ENCODE data around the gene PCDHA3. TPM values are rescaled to one million over a fixed set of nuclear protein-coding genes. Genes with fewer than 3 reads are reported as not detected.

PCDHA3 gene
- total and polyA plus RNA-seq, 2 of the 4 experiments (the other 2 are of a cell fraction) = under 0.01 to 0.03 TPM

DNA sequence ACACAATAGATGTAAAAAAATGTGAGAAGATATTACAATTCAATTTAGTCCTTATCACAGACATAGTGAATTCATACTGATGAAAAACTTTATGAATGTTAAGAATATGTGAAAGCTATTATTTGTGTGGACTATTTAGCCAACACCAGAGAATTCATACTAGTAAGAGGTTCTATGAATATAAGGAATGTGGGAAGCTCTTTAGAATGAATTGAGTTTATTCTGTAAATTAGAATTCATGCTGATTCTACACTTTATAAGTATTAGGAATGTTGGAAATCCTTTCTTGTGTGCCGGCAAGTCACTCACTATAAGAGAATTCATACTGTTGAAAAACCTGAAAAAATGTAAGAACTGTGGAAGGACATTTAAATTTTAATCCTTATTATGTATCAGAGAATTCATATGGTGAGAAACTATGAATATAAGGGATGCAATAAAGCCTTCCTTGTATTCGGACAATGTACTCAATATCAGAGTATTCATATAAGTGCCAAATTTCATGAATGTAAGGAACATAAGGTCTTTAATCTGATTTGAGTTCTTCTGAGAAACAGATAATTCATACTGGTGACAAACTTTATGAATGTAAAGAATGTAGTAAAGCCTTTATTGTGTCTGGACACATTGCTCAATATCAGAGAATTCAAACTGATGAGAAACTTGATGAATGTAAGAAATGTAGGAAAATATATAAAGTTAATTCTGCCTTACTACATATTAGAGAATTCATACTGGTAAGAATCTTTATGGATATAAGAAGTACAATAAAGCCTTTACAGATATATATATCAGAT is 36.5 kb upstream of the PCDHA3 start:
- Histone ChIP-seq H3K36me3 (ENCODE audit: control insufficient read depth, insufficient read depth, low read length) (no peaks in the 10 kb centered on the region), H2AK9ac (replicated peaks; ENCODE audit: low read depth, low read length, poor library complexity) (no peak overlapping the region), H4K91ac (ENCODE audit: insufficient read depth, low read depth, low read length) (no peak overlapping the region), H3K4me1 (ENCODE audit: control insufficient read depth, insufficient read depth, low read length) (no peaks in the 10 kb centered on the region), H3K27ac (ENCODE audit: insufficient read depth, low read length) (no peak overlapping the region), H3K4ac (ENCODE audit: low read depth, low read length) (no peak overlapping the region), H3K27me3 (ENCODE audit: control insufficient read depth, insufficient read depth, low read length) (no peaks in the 10 kb centered on the region), H2BK120ac (ENCODE audit: low read depth, low read length) (no peak overlapping the region), H3K4me3 (ENCODE audit: insufficient read depth, low read depth, low read length) (no peak overlapping the region), H3K9ac (ENCODE audit: low read depth, low read length) (no peak overlapping the region), H3K9me3 (ENCODE audit: control insufficient read depth, insufficient read depth, low read length) (peaks cover 37% of the 10 kb centered on the region), H4K5ac (ENCODE audit: low read depth, low read length) (no peak overlapping the region), H2BK5ac (ENCODE audit: low read depth, low read length, poor library complexity, severe bottlenecking) (no peak overlapping the region), H3K79me1 (ENCODE audit: low read depth in 1 of 2, low read length in 2 of 2) (no peaks in the 10 kb centered on the region), H2AFZ (replicated peaks; ENCODE audit: low read length, poor library complexity) (no peak overlapping the region), H3K18ac (ENCODE audit: low read depth, low read length) (no peak overlapping the region), H4K8ac (ENCODE audit: low read depth in 2 of 2, low read length in 2 of 2) (no peak overlapping the region), H3K9me1 (ENCODE audit: insufficient read depth, low read length) (no peaks in the 10 kb centered on the region), H3K56ac (ENCODE audit: extremely low read depth, insufficient read depth, low read length) (no peak overlapping the region), H3K23ac (ENCODE audit: low read depth, low read length) (no peak overlapping the region), H2BK15ac (ENCODE audit: low read depth, low read length) (no peak overlapping the region), H2BK20ac (ENCODE audit: low read depth, low read length) (no peak overlapping the region), H3K4me2 (ENCODE audit: low read depth, low read length) (no peak overlapping the region), H2AK5ac (ENCODE audit: low read depth, low read length) (no peak overlapping the region), H4K20me1 (ENCODE audit: insufficient read depth, low read length) (no peaks in the 10 kb centered on the region), H3K14ac (replicated peaks; ENCODE audit: low read depth, low read length) (no peak overlapping the region)
- ChIA-PET POLR2A (ENCODE audit: unreplicated experiment) (no interaction called here), CTCF (no interaction called here)
- dilution Hi-C loops (cut with HindIII; ENCODE audit: low sequenced_read_pairs, unreplicated experiment) = no loop called here
- WGBS, 2 experiments (ENCODE audit: extremely low coverage in 2 of 2, insufficient read length in 1 of 2) = no CpG with 5 or more reads among the region's 2 CpGs
- TF ChIP-seq USF2 (IDR thresholded peaks at IDR 0.05; ENCODE audit: low read depth, low read length) = no peak
- TF ChIP-seq, protein P1, sequence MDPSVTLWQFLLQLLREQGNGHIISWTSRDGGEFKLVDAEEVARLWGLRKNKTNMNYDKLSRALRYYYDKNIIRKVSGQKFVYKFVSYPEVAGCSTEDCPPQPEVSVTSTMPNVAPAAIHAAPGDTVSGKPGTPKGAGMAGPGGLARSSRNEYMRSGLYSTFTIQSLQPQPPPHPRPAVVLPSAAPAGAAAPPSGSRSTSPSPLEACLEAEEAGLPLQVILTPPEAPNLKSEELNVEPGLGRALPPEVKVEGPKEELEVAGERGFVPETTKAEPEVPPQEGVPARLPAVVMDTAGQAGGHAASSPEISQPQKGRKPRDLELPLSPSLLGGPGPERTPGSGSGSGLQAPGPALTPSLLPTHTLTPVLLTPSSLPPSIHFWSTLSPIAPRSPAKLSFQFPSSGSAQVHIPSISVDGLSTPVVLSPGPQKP (IDR thresholded peaks at IDR 0.05; ENCODE audit: borderline replicate concordance, low read depth, low read length) = no peak
- TF ChIP-seq NFE2L2 (IDR thresholded peaks at IDR 0.05; ENCODE audit: low read depth, low read length) = no peak
- no peak for TF ChIP-seq RCOR1 (IDR thresholded peaks at IDR 0.05; ENCODE audit: insufficient replicate concordance, low read length)
- TF ChIP-seq MXI1 (IDR thresholded peaks at IDR 0.05; ENCODE audit: borderline replicate concordance, low read depth, low read length) = no peak
- TF ChIP-seq MAFK (IDR thresholded peaks at IDR 0.05; ENCODE audit: low read depth, low read length) = no peak
- TF ChIP-seq CTCF (conservative IDR thresholded peaks at IDR 0.05; ENCODE audit: low read depth, low read length) = no peak
- TF ChIP-seq RAD21 (IDR thresholded peaks at IDR 0.05; ENCODE audit: low read length) = no peak
- TF ChIP-seq FOS (IDR thresholded peaks at IDR 0.05; ENCODE audit: low read depth, low read length) = no peak
- intact Hi-C loops (cut with micrococcal nuclease) = no loop called here
- DNase-seq (no peak), ATAC-seq (ENCODE audit: low read depth) (no peak)
- no TSS peak for BruUV-seq (replicated peaks)
- in situ Hi-C loops (cut with MboI; ENCODE audit: low sequenced_read_pairs) = no loop called here

All from IMR-90 (cell line).